Fibroblast of skin of left biceps (primary cell): ENCODE results near the gene CXCL8.
A peak's percentile ranks its signal among the peaks of the same experiment; 100 is the strongest.

Source experiments
- DNase-seq, 2 experiments: peaks; one replicate each; pipeline ENCODE4 v3.0.0-alpha.2; 2013; ENCODE audit warnings: low read depth in 2 of 2

Gene CXCL8

DNA sequence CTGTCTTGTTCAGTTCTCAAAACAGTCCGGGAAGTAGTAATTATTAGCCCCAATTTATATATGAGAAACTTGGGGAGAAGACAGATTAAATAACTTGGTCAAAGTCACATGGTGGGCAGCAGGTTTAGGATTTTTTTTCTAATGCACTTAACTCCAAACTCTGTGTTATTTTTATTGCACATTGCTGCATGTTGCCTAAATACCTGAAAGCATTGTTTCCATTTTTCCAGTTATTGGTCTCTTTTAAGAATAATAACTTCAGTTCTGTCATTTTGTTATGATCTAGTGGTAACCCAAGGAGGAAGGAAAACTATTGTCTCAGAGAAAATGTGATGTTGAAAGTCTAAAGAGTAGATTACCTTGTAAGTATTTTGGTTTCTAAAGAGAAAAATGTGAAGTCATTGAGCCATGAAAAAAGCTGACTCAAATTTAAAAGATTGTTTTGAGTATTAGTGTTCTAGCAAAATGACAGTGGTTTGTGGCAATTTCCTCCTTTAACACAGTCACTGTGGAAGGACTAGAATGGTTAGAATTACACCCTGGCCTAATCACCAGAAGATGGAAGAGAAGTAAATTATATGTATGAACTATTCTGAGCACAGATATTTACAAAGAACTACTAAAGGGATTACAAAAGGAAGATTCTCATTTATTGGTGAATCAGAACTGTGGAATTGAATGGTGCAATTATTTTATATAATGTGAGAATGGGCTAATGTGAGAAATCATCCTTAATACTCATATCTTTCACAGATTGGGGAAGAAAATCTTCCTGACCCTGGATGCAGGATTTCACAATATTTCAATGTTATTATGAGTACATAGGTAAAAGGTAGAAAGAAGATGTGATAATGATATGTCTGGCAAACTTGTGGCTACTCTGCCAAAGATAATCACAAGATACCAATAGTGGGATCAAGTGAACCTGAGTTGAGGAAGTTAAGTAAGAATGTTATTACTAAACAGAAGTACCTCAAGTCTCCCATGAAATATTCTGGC, 21.7 kb upstream of the CXCL8 start:
- peak in 1 of 2 experiments; percentile 51 for DNase-seq

GRCh38 chr4:73721435-73721834, 18.9 kb upstream of the CXCL8 start:
- peak; percentile 79 to 84 for DNase-seq

GRCh38 chr4:73721909-73722308, 18.5 kb upstream of the CXCL8 start:
- no peak for DNase-seq

- DNase-seq = no peak
These were observed 17.3 kb upstream of the CXCL8 start for GRCh38 chr4:73723023-73723422.

DNA sequence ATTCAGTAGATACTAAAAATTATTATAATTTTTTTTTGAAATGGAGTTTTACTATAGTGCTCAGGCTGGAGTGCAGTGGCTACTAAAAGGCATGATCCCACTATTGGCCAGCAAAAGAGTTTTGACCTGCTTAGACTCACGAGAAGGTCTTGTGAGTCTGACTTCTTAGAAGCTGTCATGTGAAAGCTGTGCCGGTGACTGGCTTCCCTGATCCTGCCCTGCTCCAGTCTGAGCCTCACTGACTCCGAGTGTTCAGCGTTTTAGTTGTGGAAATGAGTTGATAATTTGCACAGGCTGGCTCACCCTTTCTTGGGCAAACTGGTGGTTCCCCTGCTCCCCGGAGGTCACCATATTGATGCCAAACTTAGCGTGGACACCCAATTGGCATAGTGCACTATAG, 16.4 kb upstream of the CXCL8 start:
- no peak for DNase-seq

DNA sequence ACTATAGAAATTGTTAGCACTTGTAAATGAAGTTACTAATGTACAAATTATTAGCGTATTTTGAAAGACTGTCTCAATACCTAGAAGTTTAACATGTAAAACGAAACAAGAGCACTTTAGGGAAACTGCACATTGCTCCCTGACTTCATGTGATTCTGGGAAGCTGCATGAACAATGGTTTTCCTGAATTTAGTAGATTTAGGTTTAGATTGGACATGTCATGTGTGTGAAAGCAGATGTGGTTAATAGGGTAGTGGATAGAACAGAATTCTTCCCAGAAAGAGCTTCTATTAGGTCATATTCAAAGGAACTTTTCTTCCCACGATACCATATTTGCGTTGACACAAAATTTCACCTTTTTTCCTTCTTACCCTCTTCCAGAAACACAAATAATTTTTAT, 14.9 kb upstream of the CXCL8 start:
- DNase-seq = no peak

DNA sequence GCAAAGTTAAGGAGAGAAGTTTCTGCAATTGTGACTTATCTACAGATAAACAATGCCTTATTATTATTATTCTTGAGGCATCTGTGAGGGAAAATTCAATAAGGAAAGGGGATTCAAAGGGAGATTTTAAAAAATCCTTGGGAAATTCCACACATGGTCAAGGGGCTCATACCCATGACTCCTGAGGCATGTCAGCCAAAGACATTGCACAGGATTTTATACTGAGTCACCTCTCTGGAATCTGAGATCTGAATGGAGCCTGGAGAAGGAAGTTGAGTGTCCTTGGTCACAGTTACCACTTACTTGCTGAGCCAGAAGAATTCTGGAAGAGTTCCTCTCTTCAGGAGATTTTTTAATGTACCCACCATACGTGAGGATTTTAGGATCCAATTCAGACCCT, 14.4 kb upstream of the CXCL8 start:
- peak; percentile 79 to 82 for DNase-seq

GRCh38 chr4:73727685-73728084, 12.7 kb upstream of the CXCL8 start:
- DNase-seq = no peak

GRCh38 chr4:73728091-73728741, 12.2 kb upstream of the CXCL8 start:
- no peak for DNase-seq

DNA sequence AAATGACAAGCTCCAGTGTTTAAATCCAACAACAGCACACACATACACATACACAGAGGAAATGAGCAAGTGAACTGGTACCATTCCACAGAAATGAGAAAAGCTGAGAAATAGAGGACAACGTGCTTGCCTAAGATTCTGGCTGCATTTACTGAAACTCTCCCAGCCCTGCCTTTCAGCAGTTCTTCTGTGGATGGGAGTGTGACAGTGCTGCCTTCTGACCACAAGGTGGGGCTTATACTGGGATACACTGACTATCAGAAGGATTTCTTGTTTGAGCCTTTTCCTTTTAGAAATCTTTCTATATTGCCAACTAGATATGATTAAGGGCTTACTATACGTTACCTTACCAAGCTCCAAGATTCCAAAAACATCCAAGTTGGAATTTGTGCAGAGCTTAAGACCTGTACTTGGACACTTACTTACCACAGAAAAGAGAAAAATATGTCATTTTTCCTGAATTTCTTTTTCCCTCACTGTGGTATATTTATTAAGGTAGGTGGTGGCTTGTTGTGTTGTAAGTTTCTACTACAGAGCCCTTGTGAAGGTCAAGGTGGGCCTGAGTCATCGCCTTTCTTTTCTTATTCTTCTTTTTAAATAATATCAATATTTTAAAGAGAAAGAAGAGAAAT, 10.7 kb upstream of the CXCL8 start:
- DNase-seq = peak in 1 of 2 experiments; percentile 68

DNA sequence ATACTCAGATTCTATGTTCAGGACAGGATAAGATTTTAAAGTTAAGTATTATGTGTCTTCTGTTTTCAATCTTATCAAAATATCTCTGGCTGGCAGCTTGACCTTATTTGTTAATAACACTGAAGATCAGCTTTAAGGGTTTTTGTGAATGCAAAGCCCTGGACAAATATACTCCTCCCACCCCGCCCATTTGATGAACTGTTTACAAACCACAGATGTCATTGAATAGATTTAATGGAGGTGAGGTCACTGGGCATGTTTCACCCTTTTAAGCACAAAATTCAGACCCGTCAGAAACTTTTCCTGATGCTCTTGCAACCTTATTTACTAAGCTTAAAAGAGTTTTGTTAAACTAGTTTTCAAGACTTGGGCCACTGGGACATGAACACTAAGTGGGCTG, 10.1 kb upstream of the CXCL8 start:
- DNase-seq = no peak

DNA sequence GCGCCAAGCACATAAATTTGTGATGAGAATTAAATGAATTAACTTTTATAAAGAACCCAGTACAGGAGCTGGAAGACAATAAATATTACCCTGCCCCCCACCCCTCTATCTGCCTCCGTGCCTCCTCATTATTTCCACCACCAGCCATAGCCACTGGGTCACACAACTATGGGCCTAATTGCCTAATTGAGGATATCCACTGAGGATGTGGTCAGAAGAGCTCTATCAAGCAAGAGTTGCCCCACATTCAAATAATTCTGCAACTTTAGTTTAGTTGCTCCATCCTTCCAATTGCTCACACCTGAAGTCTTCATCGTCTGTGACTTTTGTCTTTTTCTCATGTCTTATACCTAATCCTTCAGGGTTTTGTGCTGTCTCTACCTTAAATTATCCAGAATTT, 9.5 kb upstream of the CXCL8 start:
- no peak for DNase-seq

DNA sequence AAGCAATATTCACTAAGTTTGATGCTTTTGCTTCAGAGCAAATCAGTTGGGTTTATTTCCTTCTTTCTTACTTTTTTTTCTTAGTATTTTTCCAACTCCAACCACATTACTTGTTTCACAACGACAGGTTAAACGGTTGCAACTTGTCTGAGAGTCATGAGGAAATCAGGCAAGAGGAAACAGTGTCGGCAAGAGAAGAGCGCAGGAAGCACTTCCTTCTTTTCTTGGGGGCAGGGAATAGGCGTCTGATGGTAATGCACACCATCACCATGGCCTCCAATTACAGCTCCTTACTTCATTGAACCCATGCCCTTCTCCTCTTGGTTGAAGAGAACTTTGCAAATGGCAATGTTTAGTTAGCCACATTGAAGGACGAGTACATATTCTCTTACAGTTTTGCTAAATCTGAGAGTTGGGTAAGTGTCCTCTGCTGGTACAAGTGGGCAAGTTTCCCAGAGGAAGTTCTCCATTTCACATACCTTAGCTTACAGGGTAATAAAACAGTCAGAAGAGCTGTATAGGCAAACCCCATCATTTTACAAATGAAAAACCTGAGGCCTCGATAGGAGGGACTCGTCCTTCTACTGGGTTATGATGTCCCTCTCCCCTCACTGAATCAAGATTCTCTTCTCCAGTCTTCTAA, 8.3 kb upstream of the CXCL8 start:
- DNase-seq = no peak

GRCh38 chr4:73732759-73733431, 7.5 kb upstream of the CXCL8 start:
- DNase-seq = no peak

- peak in 1 of 2 experiments; percentile 25 for DNase-seq
These were observed 5.8 kb upstream of the CXCL8 start for GRCh38 chr4:73734530-73735001.

- DNase-seq = peak in 1 of 2 experiments; percentile 23
These were observed 5.1 kb upstream of the CXCL8 start for GRCh38 chr4:73735231-73735630.

- DNase-seq = no peak
These were observed 821 bp downstream of the CXCL8 start for GRCh38 chr4:73741031-73741749.

DNA sequence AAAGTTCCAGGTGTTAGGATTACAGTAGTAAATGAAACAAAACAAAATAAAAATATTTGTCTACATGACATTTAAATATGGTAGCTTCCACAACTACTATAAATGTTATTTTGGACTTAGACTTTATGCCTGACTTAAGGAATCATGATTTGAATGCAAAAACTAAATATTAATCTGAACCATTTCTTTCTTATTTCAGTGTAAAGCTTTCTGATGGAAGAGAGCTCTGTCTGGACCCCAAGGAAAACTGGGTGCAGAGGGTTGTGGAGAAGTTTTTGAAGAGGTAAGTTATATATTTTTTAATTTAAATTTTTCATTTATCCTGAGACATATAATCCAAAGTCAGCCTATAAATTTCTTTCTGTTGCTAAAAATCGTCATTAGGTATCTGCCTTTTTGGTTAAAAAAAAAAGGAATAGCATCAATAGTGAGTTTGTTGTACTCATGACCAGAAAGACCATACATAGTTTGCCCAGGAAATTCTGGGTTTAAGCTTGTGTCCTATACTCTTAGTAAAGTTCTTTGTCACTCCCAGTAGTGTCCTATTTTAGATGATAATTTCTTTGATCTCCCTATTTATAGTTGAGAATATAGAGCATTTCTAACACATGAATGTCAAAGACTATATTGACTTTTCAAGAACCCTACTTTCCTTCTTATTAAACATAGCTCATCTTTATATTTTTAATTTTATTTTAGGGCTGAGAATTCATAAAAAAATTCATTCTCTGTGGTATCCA, 1.6 kb downstream of the CXCL8 start:
- no peak for DNase-seq

DNA sequence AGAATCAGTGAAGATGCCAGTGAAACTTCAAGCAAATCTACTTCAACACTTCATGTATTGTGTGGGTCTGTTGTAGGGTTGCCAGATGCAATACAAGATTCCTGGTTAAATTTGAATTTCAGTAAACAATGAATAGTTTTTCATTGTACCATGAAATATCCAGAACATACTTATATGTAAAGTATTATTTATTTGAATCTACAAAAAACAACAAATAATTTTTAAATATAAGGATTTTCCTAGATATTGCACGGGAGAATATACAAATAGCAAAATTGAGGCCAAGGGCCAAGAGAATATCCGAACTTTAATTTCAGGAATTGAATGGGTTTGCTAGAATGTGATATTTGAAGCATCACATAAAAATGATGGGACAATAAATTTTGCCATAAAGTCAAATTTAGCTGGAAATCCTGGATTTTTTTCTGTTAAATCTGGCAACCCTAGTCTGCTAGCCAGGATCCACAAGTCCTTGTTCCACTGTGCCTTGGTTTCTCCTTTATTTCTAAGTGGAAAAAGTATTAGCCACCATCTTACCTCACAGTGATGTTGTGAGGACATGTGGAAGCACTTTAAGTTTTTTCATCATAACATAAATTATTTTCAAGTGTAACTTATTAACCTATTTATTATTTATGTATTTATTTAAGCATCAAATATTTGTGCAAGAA, 2.3 kb downstream of the CXCL8 start:
- DNase-seq = no peak
